A673 (cell line): ENCODE measurements around the gene PPM1K. TPM values are rescaled to one million over a fixed set of nuclear protein-coding genes. Genes with fewer than 3 reads are reported as not detected.

Experiments
- BruUV-seq: library from RNA; stranded (reverse); fragments of 400-500 nt; replicated peaks from 2 replicates; lab custom pipeline; 2021; lab: Mats Ljungman, UMichigan
- CTCF ChIA-PET: fragments of 300-600 bp; sonication (Branson Sonifier 250); formaldehyde crosslinking; loops from one replicate; lab custom pipeline; 2022; ENCODE audit warnings: antibody characterized with exemption; lab: Charles Lee
- POLR2A ChIA-PET: fragments of 300-600 bp; sonication (Branson Sonifier 250); formaldehyde crosslinking; loops from one replicate; lab custom pipeline; 2022; ENCODE audit warnings: antibody characterized with exemption; ENCODE audit not compliant: low non-redundant PET; lab: Charles Lee
- DNase-seq: peaks from one replicate; pipeline ENCODE4 v3.0.0-alpha.2; 2015; ENCODE audit warnings: low spot score
- H3K27ac ChIP-seq: fragments of 200-600 bp; sonication (generic); 2 replicates; pipeline ENCODE4 v1.5.1; 2016; ENCODE audit warnings: mixed run types, low read depth, mild to moderate bottlenecking, mixed read lengths, antibody characterized with exemption, low read length; ENCODE audit not compliant: poor library complexity, severe bottlenecking
- H3K27me3 ChIP-seq: fragments of 200-600 bp; sonication (generic); replicated peaks from 2 replicates; pipeline ENCODE4 v1.6.1; 2017; ENCODE audit warnings: mixed run types, low read depth, mild to moderate bottlenecking, mixed read lengths, antibody characterized with exemption, low read length; ENCODE audit not compliant: insufficient read depth, poor library complexity
- H3K36me3 ChIP-seq: fragments of 200-600 bp; sonication (generic); 2 replicates; pipeline ENCODE4 v1.6.1; 2016; ENCODE audit warnings: mixed run types, mild to moderate bottlenecking, mixed read lengths, antibody characterized with exemption, low read length; ENCODE audit not compliant: insufficient read depth, poor library complexity, severe bottlenecking
- H3K4me1 ChIP-seq: fragments of 200-600 bp; sonication (generic); 2 replicates; pipeline ENCODE4 v1.6.1; 2017; ENCODE audit warnings: mixed run types, mild to moderate bottlenecking, mixed read lengths, antibody characterized with exemption, low read length; ENCODE audit not compliant: insufficient read depth, poor library complexity, severe bottlenecking
- H3K4me3 ChIP-seq: fragments of 200-600 bp; sonication (generic); 2 replicates; pipeline ENCODE4 v1.5.1; 2016; ENCODE audit warnings: low read depth, mixed run types, mild to moderate bottlenecking, mixed read lengths, low read length; ENCODE audit not compliant: poor library complexity, severe bottlenecking
- H3K9me3 ChIP-seq: fragments of 200-600 bp; sonication (generic); 2 replicates; pipeline ENCODE4 v1.6.1; 2016; ENCODE audit warnings: mixed run types, low read depth, mild to moderate bottlenecking, mixed read lengths, antibody characterized with exemption, low read length; ENCODE audit not compliant: poor library complexity, severe bottlenecking
- CTCF ChIP-seq: fragments of 300-800, 200-600 bp; sonication (generic); conservative IDR thresholded peaks from 2 replicates; pipeline ENCODE4 v1.5.1; 2017; ENCODE audit warnings: low read depth, mild to moderate bottlenecking, antibody characterized with exemption, low read length, moderate library complexity, mixed read lengths
- EZH2 ChIP-seq: fragments of 200-600 bp; sonication (generic); IDR thresholded peaks from 2 replicates; pipeline ENCODE4 v1.6.1; 2017; ENCODE audit warnings: borderline replicate concordance, low read depth, mild to moderate bottlenecking, mixed read lengths, antibody characterized with exemption, low read length; ENCODE audit not compliant: poor library complexity, severe bottlenecking
- intact Hi-C: fragments of 100-400 bp; cut with micrococcal nuclease; formaldehyde crosslinking; loops from one replicate; pipeline ENCODE4 v1.10.0; 2022; ENCODE audit not compliant: unreplicated experiment
- total RNA-seq: library from RNA; stranded (reverse); gene quantifications from 2 replicates; pipeline ENCODE4 v1.2.3, GENCODE V29; 2021

Gene PPM1K
- total RNA-seq, 1 experiment from 2014 or later: 2.7 TPM

- intact Hi-C loops: no loop called here
- H3K27me3 ChIP-seq: no peaks in the 10 kb centered on the region
- no TSS peak for BruUV-seq
- no peaks in the 10 kb centered on the region for H3K9me3 ChIP-seq
- TF ChIP-seq EZH2: no peak
- ChIA-PET POLR2A (no interaction called here), CTCF (no interaction called here)
- H3K36me3 ChIP-seq: no peaks in the 10 kb centered on the region
- H3K27ac ChIP-seq: no peak overlapping the region
- no peak overlapping the region for H3K4me3 ChIP-seq
- no peaks in the 10 kb centered on the region for H3K4me1 ChIP-seq
- no peak for DNase-seq
These were observed 6.6 kb downstream of the PPM1K start for GRCh38 chr4:88277711-88278225.

- intact Hi-C loops: no loop called here
- no peak overlapping the region for H3K27ac ChIP-seq
- DNase-seq: no peak
- no peaks in the 10 kb centered on the region for H3K4me1 ChIP-seq
- no TSS peak for BruUV-seq
- H3K27me3 ChIP-seq: no peaks in the 10 kb centered on the region
- no peak overlapping the region for H3K4me3 ChIP-seq
- TF ChIP-seq CTCF (no peak), EZH2 (no peak)
- ChIA-PET CTCF (no interaction called here), POLR2A (no interaction called here)
- no peaks in the 10 kb centered on the region for H3K9me3 ChIP-seq
- no peaks in the 10 kb centered on the region for H3K36me3 ChIP-seq
These were observed 7.2 kb downstream of the PPM1K start for GRCh38 chr4:88276952-88277710.

GRCh38 chr4:88275949-88276515 is 8.3 kb downstream of the PPM1K start:
- DNase-seq: no peak
- no peaks in the 10 kb centered on the region for H3K36me3 ChIP-seq

More at GRCh38 chr4:88275949-88276515, 8.3 kb downstream of the PPM1K start:
- ChIA-PET POLR2A (no interaction called here), CTCF (no interaction called here)
- Histone ChIP-seq H3K4me1 (no peaks in the 10 kb centered on the region), H3K4me3 (no peak overlapping the region), H3K9me3 (no peaks in the 10 kb centered on the region), H3K27ac (no peak overlapping the region), H3K27me3 (no peaks in the 10 kb centered on the region)
- no TSS peak for BruUV-seq
- intact Hi-C loops: no loop called here
- TF ChIP-seq CTCF (no peak), EZH2 (no peak)
